Mesenchymal stem cell (in vitro differentiated cells and primary cell): ENCODE results near the gene SIPA1L3.

Experiments used
- DNase-seq: peaks from one replicate; pipeline ENCODE4 v3.0.0-alpha.2; 2013
- H2AFZ ChIP-seq: one replicate; pipeline ENCODE4 v1.6.1; 2013; ENCODE audit warnings: low read depth, mild to moderate bottlenecking, control low read depth, inconsistent platforms, low read length, moderate library complexity
- H2AK5ac ChIP-seq: 2 replicates; pipeline ENCODE4 v1.6.1; 2013; ENCODE audit warnings: low read length, moderate library complexity, mild to moderate bottlenecking, inconsistent platforms; ENCODE audit not compliant: severe bottlenecking
- H2BK120ac ChIP-seq: one replicate; pipeline ENCODE4 v1.6.1; 2013; ENCODE audit warnings: low read depth, mild to moderate bottlenecking, inconsistent platforms, low read length, moderate library complexity
- H2BK12ac ChIP-seq, 2 experiments: one replicate each; pipeline ENCODE4 v1.6.1; 2013; ENCODE audit warnings: inconsistent platforms in 2 of 2, low read length in 2 of 2, mild to moderate bottlenecking in 2 of 2, moderate library complexity in 2 of 2, control low read depth in 1 of 2
- H2BK15ac ChIP-seq: one replicate; pipeline ENCODE4 v1.6.1; 2013; ENCODE audit warnings: mild to moderate bottlenecking, low read depth, inconsistent platforms; ENCODE audit not compliant: poor library complexity, severe bottlenecking
- H2BK5ac ChIP-seq: 2 replicates; pipeline ENCODE4 v1.6.1; 2013; ENCODE audit warnings: low read depth, mild to moderate bottlenecking, low read length, control low read depth, inconsistent platforms; ENCODE audit not compliant: poor library complexity, severe bottlenecking
- H3K14ac ChIP-seq, 2 experiments: one replicate each; pipeline ENCODE4 v1.6.1; 2013; ENCODE audit warnings: inconsistent platforms in 2 of 2, low read length in 2 of 2, control low read depth in 1 of 2, mild to moderate bottlenecking in 1 of 2, moderate library complexity in 1 of 2
- H3K18ac ChIP-seq, 2 experiments: one replicate each; pipeline ENCODE4 v1.6.1; 2013; ENCODE audit warnings: inconsistent platforms in 2 of 2, low read length in 2 of 2, control low read depth in 1 of 2, low read depth in 1 of 2, mild to moderate bottlenecking in 1 of 2
- H3K23ac ChIP-seq, 2 experiments: one replicate each; pipeline ENCODE4 v1.6.1; 2013; ENCODE audit warnings: inconsistent platforms in 2 of 2, low read length in 2 of 2, mild to moderate bottlenecking in 2 of 2, moderate library complexity in 2 of 2, control low read depth in 1 of 2
- H3K27ac ChIP-seq: 2 replicates; pipeline ENCODE4 v1.5.1; 2013; ENCODE audit warnings: mild to moderate bottlenecking, moderate library complexity, low read length, control low read depth, inconsistent platforms; ENCODE audit not compliant: poor library complexity, severe bottlenecking
- H3K27me3 ChIP-seq, 2 experiments: 2 replicates each; pipeline versions ENCODE4 v1.6.1 to v1.7.0; 2013; ENCODE audit warnings: low read length in 2 of 2, mild to moderate bottlenecking in 2 of 2, moderate library complexity in 2 of 2, control low read depth in 1 of 2, inconsistent platforms in 1 of 2; ENCODE audit not compliant: control insufficient read depth in 1 of 2, insufficient read depth in 1 of 2
- H3K36me3 ChIP-seq, 2 experiments: 2 replicates each; pipeline versions ENCODE4 v1.6.1 to v1.7.0; 2013; ENCODE audit warnings: low read length in 2 of 2, control low read depth in 1 of 2, inconsistent platforms in 1 of 2, low read depth in 1 of 2, mild to moderate bottlenecking in 1 of 2; ENCODE audit not compliant: insufficient read depth in 2 of 2, control insufficient read depth in 1 of 2
- H3K4ac ChIP-seq, 2 experiments: one replicate each; pipeline ENCODE4 v1.6.1; 2013; ENCODE audit warnings: inconsistent platforms in 2 of 2, low read length in 2 of 2, mild to moderate bottlenecking in 2 of 2, moderate library complexity in 2 of 2, control low read depth in 1 of 2, low read depth in 1 of 2
- H3K4me1 ChIP-seq: 2 replicates; pipeline ENCODE4 v1.6.1; 2013; ENCODE audit warnings: low read depth, low read length, control low read depth; ENCODE audit not compliant: control insufficient read depth, insufficient read depth
- H3K4me2 ChIP-seq: 2 replicates; pipeline ENCODE4 v1.6.1; 2013; ENCODE audit warnings: low read length, mild to moderate bottlenecking, inconsistent platforms; ENCODE audit not compliant: poor library complexity, severe bottlenecking
- H3K4me3 ChIP-seq, 2 experiments: 2 replicates each; pipeline versions ENCODE4 v1.5.1 to v1.7.0; 2013; ENCODE audit warnings: low read length in 2 of 2, mild to moderate bottlenecking in 2 of 2, control low read depth in 1 of 2, low read depth in 1 of 2; ENCODE audit not compliant: insufficient read depth in 1 of 2
- H3K79me1 ChIP-seq: replicated peaks from 2 replicates; pipeline ENCODE4 v1.6.1; 2013; ENCODE audit warnings: mild to moderate bottlenecking, control low read depth, low read length, inconsistent platforms; ENCODE audit not compliant: poor library complexity, severe bottlenecking
- H3K9ac ChIP-seq: 2 replicates; pipeline ENCODE4 v1.7.0; 2013; ENCODE audit warnings: mild to moderate bottlenecking, low read length, moderate library complexity
- H3K9me3 ChIP-seq: 2 replicates; pipeline ENCODE4 v1.7.0; 2013; ENCODE audit warnings: mild to moderate bottlenecking, low read length; ENCODE audit not compliant: control insufficient read depth
- H4K8ac ChIP-seq: one replicate; pipeline ENCODE4 v1.6.1; 2013; ENCODE audit warnings: inconsistent platforms, mild to moderate bottlenecking, low read length, moderate library complexity
- H4K91ac ChIP-seq: one replicate; pipeline ENCODE4 v1.6.1; 2013; ENCODE audit warnings: mild to moderate bottlenecking, low read length, inconsistent platforms
- WGBS: methylation state at CpG from one replicate; pipeline ENCODE4 v1.1.7; 2013; ENCODE audit warnings: mixed read lengths; 5-methylcytosine and 5-hydroxymethylcytosine counted together

Gene SIPA1L3

GRCh38 chr19:37961198-37961597 is 54.2 kb downstream of the SIPA1L3 start:
- no peak overlapping the region for H2BK120ac ChIP-seq

DNA sequence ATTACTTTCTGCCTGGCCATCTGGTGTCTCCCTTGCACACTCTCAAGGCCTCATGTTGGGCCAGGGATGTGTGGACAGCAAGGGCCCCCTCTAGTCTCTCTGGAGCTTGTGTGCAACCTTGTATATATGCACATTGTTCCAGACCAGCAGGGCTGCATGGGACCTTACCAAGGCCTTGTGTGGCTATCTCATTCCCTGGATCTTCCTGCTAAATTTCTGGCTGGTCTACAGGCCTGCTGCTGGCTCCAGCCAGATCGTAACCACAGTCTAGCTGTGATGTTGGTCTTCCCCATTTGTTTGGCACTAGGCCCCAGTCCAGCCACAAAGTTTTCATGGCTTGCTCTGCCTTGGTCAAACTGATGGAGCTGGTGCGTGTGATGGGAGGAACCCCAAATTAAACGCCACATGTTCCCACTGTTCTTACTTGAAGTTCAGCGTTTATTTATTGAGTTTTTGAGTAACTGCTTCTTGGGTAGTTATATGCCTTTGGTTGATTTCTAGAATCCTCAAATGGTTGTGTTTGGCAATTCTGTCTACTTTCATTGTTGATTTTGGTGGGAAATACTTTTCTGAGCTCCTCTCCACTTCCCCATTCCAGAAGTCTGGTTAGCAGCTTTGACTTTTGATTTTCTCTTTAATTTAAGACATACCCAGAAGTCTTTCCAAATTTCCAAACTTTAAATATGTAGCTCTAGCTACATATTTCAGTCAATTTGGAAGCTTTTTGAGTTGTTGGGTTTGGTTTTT is 56.4 kb downstream of the SIPA1L3 start:
- H2AFZ ChIP-seq = no peak overlapping the region
- peak overlapping the region; percentile 60 for H3K27ac ChIP-seq
- H3K4me3 ChIP-seq = no peak overlapping the region
- H3K9me3 ChIP-seq = peaks cover 7% of the 10 kb centered on the region
- H3K4me2 ChIP-seq = no peak overlapping the region
- 98% methylated on average over 4 of the region's 4 CpGs for WGBS
- H4K8ac ChIP-seq = peak overlapping the region; percentile 83
- H3K4me1 ChIP-seq = peaks cover 29% of the 10 kb centered on the region
- H3K18ac ChIP-seq = peak overlapping the region in 1 of 2 experiments; percentile 59
- H2BK15ac ChIP-seq = no peak overlapping the region
- peak overlapping the region; percentile 24 for H3K9ac ChIP-seq
- H3K36me3 ChIP-seq = no peaks in the 10 kb centered on the region
- H3K23ac ChIP-seq = peak overlapping the region in 1 of 2 experiments; percentile 83
- no peaks in the 10 kb centered on the region for H3K27me3 ChIP-seq
- H3K79me1 ChIP-seq = peaks cover 2% of the 10 kb centered on the region
- H3K4ac ChIP-seq = peak overlapping the region; percentile 41 to 46
- H3K14ac ChIP-seq = no peak overlapping the region
- no peak overlapping the region for H2BK5ac ChIP-seq
- H2BK120ac ChIP-seq = no peak overlapping the region
- peak overlapping the region; percentile 43 for H4K91ac ChIP-seq
- no peak overlapping the region for H2BK12ac ChIP-seq
- peak overlapping the region; percentile 5 for H2AK5ac ChIP-seq
- DNase-seq = peak; percentile 43

More at GRCh38 chr19:37961198-37961597, 54.2 kb downstream of the SIPA1L3 start:
- Histone ChIP-seq H3K27ac (no peak overlapping the region), H2AFZ (no peak overlapping the region), H3K27me3 (no peaks in the 10 kb centered on the region), H3K14ac (no peak overlapping the region), H2AK5ac (no peak overlapping the region), H3K4me3 (no peak overlapping the region), H3K23ac (no peak overlapping the region), H2BK12ac (no peak overlapping the region), H3K36me3 (no peaks in the 10 kb centered on the region), H3K4me1 (peaks cover 21% of the 10 kb centered on the region), H3K4me2 (no peak overlapping the region), H4K91ac (no peak overlapping the region), H4K8ac (no peak overlapping the region), H3K79me1 (peaks cover 4% of the 10 kb centered on the region), H3K18ac (no peak overlapping the region), H3K9ac (no peak overlapping the region), H3K9me3 (peaks cover 7% of the 10 kb centered on the region), H3K4ac (no peak overlapping the region), H2BK15ac (no peak overlapping the region), H2BK5ac (no peak overlapping the region)
- WGBS = 93% methylated on average over 2 of the region's 4 CpGs
- DNase-seq = no peak

GRCh38 chr19:37964109-37964508 is 57.1 kb downstream of the SIPA1L3 start:
- Histone ChIP-seq H3K18ac (no peak overlapping the region), H3K4me2 (no peak overlapping the region), H3K14ac (no peak overlapping the region), H4K8ac (no peak overlapping the region), H3K4me3 (no peak overlapping the region), H4K91ac (no peak overlapping the region), H2AFZ (no peak overlapping the region), H3K4ac (no peak overlapping the region), H3K4me1 (peaks cover 29% of the 10 kb centered on the region), H2AK5ac (no peak overlapping the region), H2BK5ac (no peak overlapping the region), H3K23ac (no peak overlapping the region), H3K27ac (peak overlapping the region; percentile 8), H3K9me3 (peaks cover 7% of the 10 kb centered on the region), H3K27me3 (no peaks in the 10 kb centered on the region), H2BK12ac (no peak overlapping the region), H2BK120ac (no peak overlapping the region), H3K9ac (no peak overlapping the region), H2BK15ac (no peak overlapping the region), H3K79me1 (peaks cover 2% of the 10 kb centered on the region), H3K36me3 (no peaks in the 10 kb centered on the region)
- no peak for DNase-seq
- WGBS = 60% methylated on average over 1 of the region's 2 CpGs

GRCh38 chr19:37966211-37966661 is 59.2 kb downstream of the SIPA1L3 start:
- H3K27me3 ChIP-seq = no peaks in the 10 kb centered on the region
- peaks cover 29% of the 10 kb centered on the region for H3K4me1 ChIP-seq
- peak overlapping the region in 1 of 2 experiments; percentile 46 for H3K23ac ChIP-seq
- 82% methylated on average over 6 of the region's 8 CpGs for WGBS
- peak overlapping the region in 1 of 2 experiments; percentile 86 for H3K14ac ChIP-seq
- no peak overlapping the region for H3K4ac ChIP-seq
- peaks cover 5 to 6% of the 10 kb centered on the region in 2 experiments for H3K36me3 ChIP-seq
- H3K9ac ChIP-seq = peak overlapping the region; percentile 17
- H2BK120ac ChIP-seq = no peak overlapping the region
- H3K27ac ChIP-seq = peak overlapping the region; percentile 72
- no peak overlapping the region for H3K4me2 ChIP-seq
- no peak overlapping the region for H2BK5ac ChIP-seq
- H2BK15ac ChIP-seq = no peak overlapping the region
- no peak for DNase-seq
- peaks cover 3% of the 10 kb centered on the region for H3K79me1 ChIP-seq
- H3K4me3 ChIP-seq = no peak overlapping the region
- H4K8ac ChIP-seq = no peak overlapping the region
- no peak overlapping the region for H2AFZ ChIP-seq
- H3K18ac ChIP-seq = peak overlapping the region in 1 of 2 experiments; percentile 48
- no peak overlapping the region for H4K91ac ChIP-seq
- peaks cover 12% of the 10 kb centered on the region for H3K9me3 ChIP-seq
- H2AK5ac ChIP-seq = peak overlapping the region; percentile 62
- peak overlapping the region in 1 of 2 experiments; percentile 21 for H2BK12ac ChIP-seq
